HG02885 (cell line): ENCODE measurements around the gene SERGEF.

Source experiments
- ATAC-seq: cut with Tn5 transposase; IDR thresholded peaks from one replicate; pipeline ENCODE4 v1.9.1; 2021; ENCODE audit warnings: mild to moderate bottlenecking; ENCODE audit not compliant: unreplicated experiment, poor library complexity

The SERGEF gene

DNA sequence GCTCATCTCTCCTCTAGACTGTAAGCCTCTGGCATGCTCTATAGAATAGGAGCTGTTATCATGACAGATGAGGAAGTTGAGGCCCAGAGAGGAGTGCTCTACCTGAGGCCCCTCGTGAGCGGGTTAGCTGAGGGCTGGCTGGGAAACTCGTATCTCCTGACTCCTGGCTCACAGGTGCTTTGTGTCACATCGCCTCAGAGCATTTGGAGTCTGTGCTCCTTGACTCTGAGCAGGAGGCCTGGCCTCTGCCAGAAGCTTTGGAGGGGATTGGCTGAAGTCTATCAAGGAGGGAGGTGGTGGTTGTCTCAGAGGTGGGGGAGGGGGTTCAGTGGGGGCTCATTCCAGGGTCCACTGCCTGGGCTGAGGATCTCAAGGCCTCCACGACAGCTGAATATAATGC is 270.8 kb downstream of the SERGEF start:
- ATAC-seq: no peak

DNA sequence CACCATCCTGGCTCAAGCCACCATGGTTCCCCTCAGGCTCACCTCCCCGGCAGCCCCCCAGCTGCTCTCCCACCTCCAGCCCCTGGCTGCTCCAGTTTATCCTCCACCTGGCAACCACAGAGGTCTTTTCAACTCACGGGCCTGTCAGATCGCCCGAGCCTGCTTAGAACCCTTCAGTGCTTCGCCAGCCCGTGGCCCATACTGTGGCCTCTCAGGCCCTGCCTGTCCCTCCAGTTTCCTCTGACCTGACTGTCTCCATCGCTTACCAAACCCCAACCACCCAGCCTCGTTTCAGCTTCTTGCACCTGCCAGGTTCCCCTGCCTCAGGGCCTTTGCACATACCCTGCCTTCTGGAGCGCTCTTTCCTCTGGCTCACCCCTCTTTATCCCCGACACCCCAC is 271.4 kb downstream of the SERGEF start:
- no peak for ATAC-seq

DNA sequence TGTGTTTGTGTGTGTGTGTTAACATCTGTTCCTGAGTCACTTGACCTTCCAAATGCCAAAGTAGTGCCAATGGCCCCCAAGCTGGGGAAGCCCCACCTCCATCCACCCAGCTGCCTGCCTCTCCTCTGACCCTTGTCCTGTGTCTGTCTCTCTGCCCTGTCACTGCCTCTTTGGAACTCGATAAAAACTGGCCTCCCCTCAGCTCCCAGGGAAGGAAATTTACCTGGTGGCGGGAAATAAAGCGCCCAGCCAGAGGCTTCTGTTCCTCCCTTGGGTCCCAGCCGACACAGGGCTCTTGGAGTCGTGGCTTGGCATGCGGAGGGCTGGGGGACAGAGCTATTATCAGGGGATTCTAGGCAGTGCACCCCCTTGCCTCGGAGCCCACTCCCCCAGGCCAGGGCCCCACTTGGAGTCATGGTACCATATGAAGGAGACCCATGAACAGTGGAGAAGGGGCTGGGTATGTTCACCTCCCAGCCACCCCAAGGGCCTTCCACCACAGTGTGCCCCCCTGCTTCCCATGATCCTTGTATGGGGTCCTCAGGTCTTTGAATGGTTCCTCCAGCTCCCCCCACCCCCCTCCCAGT is 272.1 kb downstream of the SERGEF start:
- ATAC-seq: no peak

DNA sequence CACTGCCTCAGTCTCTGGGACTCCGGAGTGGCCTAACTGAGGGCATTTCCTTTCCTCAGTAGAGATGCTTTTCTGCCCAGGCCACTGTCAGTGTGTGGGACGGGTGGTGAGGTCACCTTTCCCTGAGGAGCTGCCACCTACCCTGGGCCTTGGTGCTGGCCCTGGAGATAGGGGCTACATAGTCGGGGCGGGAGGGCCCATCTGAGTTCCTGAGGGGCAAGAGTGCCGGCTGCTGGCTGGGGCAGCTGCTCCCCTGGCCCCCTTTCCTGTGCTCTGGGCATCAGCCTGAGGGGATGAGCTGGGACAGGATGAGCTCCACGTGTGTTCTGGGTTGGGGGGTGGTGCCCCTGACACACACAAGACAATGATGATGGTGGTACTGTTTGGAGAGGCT is 272.9 kb downstream of the SERGEF start:
- ATAC-seq: no peak

DNA sequence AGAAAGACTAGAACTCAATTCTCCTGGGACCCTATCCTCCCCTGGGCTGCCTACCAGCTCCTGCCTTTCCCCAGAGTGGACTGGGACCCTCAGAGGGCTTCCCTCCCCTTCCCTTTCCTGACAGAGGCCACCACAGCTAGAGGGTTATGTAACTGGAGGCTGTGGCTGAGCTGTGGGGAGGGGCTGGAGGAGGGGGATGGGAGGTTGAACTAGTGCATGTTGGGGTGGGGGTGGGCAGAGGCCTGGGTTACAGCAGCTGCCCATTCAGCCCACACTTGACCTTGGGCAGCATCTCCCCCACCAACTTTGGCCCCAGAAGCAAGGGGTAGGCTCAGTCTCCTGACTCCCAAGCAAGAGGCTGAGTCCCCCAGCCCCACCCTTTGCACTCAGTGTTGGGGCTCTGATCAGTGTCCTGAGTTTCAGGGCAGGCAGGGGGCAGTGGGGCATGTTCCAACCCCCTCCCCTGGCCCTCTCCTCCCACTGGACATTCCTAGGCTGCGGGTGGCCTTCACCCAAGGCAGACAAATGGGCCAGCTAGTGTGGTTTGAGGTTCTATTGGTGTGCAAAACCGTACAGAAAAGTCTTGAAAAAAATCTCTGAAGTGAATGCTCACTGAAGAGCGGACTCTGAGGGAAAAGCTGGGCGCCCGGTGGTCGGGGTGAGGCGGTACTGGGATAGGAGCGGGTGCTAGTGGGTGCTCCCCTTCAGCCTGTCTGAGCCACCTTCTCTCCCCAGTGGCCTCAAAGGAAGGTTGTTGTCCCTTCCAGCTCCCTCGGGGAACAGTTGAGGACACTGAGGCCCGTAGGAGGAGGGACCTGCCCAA is 274.5 kb downstream of the SERGEF start:
- no peak for ATAC-seq
